Osteocyte (in vitro differentiated cells): ENCODE data around the gene RASGEF1C. TPM values are rescaled to one million over a fixed set of nuclear protein-coding genes. Genes with fewer than 3 reads are reported as not detected.
A peak's percentile ranks its signal among the peaks of the same experiment; 100 is the strongest.

Experiments
- DNase-seq: peaks from one replicate; pipeline ENCODE4 v3.0.0; 2021; ENCODE audit warnings: mixed read lengths; ENCODE audit not compliant: unreplicated experiment; ENCODE audit errors: extremely low spot score
- H3K27ac Mint-ChIP-seq: one replicate; pipeline ENCODE4 v1.8.0; 2021; ENCODE audit warnings: mild to moderate bottlenecking, mixed read lengths; ENCODE audit not compliant: unreplicated experiment
- H3K27me3 Mint-ChIP-seq: one replicate; pipeline ENCODE4 v1.8.0; 2021; ENCODE audit warnings: mixed read lengths; ENCODE audit not compliant: unreplicated experiment
- H3K36me3 Mint-ChIP-seq: one replicate; pipeline ENCODE4 v1.8.0; 2021; ENCODE audit warnings: mixed read lengths; ENCODE audit not compliant: unreplicated experiment
- H3K4me1 Mint-ChIP-seq: one replicate; pipeline ENCODE4 v1.8.0; 2021; ENCODE audit warnings: mixed read lengths; ENCODE audit not compliant: unreplicated experiment
- H3K4me3 Mint-ChIP-seq: one replicate; pipeline ENCODE4 v1.8.0; 2021; ENCODE audit warnings: mild to moderate bottlenecking, moderate library complexity, mixed read lengths; ENCODE audit not compliant: unreplicated experiment
- H3K9me3 Mint-ChIP-seq: one replicate; pipeline ENCODE4 v1.8.0; 2021; ENCODE audit warnings: mixed read lengths; ENCODE audit not compliant: unreplicated experiment
- CTCF ChIP-seq: fragments of 200-600 bp; sonication (generic); IDR thresholded peaks from 2 replicates; pipeline ENCODE4 v1.5.0; 2021; ENCODE audit warnings: antibody characterized with exemption, mild to moderate bottlenecking, moderate library complexity
- total RNA-seq: library from RNA; stranded (reverse); gene quantifications from 2 replicates; pipeline ENCODE4 v1.2.1, GENCODE V29; 2021

Gene RASGEF1C
- total RNA-seq, 1 donor from 2014 or later = not detected

GRCh38 chr5:180169248-180170105 is 39.5 kb downstream of the RASGEF1C start:
- DNase-seq = peak; percentile 80
- TF ChIP-seq CTCF = no peak
- H3K4me3 Mint-ChIP-seq = no peak overlapping the region
- no peak overlapping the region for H3K27ac Mint-ChIP-seq
- no peaks in the 10 kb centered on the region for H3K36me3 Mint-ChIP-seq
- H3K27me3 Mint-ChIP-seq = peaks cover 23% of the 10 kb centered on the region
- no peaks in the 10 kb centered on the region for H3K9me3 Mint-ChIP-seq
- peaks cover 10% of the 10 kb centered on the region for H3K4me1 Mint-ChIP-seq

DNA sequence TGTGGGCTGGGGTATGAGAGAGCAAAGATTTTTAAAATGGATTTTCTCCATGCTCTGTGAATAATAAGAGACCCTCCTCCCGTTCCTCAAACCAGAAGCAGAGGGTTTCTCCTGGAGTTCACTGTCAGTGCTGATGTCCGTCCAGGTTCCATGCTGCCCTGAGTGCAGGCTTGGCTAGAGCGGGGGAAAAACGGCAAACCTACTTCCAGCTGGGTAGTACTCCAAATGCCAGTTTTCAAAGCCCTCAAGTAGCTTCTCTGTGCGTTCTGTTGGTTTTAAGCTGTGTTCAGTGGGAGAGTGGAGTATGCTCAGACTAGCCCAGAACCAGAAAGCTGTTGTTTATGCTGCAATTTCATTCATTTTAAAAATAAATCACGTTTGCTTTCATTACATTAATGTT is 40.3 kb downstream of the RASGEF1C start:
- peaks cover 10% of the 10 kb centered on the region for H3K4me1 Mint-ChIP-seq
- H3K9me3 Mint-ChIP-seq = peaks cover 5% of the 10 kb centered on the region
- peaks cover 29% of the 10 kb centered on the region for H3K27me3 Mint-ChIP-seq
- DNase-seq = peak; percentile 66
- H3K27ac Mint-ChIP-seq = no peak overlapping the region
- no peak for TF ChIP-seq CTCF
- H3K4me3 Mint-ChIP-seq = no peak overlapping the region
- H3K36me3 Mint-ChIP-seq = no peaks in the 10 kb centered on the region

GRCh38 chr5:180166176-180166575 is 42.8 kb downstream of the RASGEF1C start:
- no peak overlapping the region for H3K27ac Mint-ChIP-seq
- TF ChIP-seq CTCF = no peak
- peaks cover 31% of the 10 kb centered on the region for H3K27me3 Mint-ChIP-seq
- H3K4me3 Mint-ChIP-seq = no peak overlapping the region
- H3K9me3 Mint-ChIP-seq = peaks cover 7% of the 10 kb centered on the region
- peaks cover 2% of the 10 kb centered on the region for H3K4me1 Mint-ChIP-seq
- no peaks in the 10 kb centered on the region for H3K36me3 Mint-ChIP-seq
- no peak for DNase-seq

- peaks cover 7% of the 10 kb centered on the region for H3K9me3 Mint-ChIP-seq
- H3K27me3 Mint-ChIP-seq = peaks cover 29% of the 10 kb centered on the region
- no peak for TF ChIP-seq CTCF
- DNase-seq = no peak
- H3K36me3 Mint-ChIP-seq = no peaks in the 10 kb centered on the region
- H3K4me1 Mint-ChIP-seq = no peaks in the 10 kb centered on the region
- H3K4me3 Mint-ChIP-seq = no peak overlapping the region
- H3K27ac Mint-ChIP-seq = no peak overlapping the region
Observed at GRCh38 chr5:180162304-180162661, 46.7 kb downstream of the RASGEF1C start.

DNA sequence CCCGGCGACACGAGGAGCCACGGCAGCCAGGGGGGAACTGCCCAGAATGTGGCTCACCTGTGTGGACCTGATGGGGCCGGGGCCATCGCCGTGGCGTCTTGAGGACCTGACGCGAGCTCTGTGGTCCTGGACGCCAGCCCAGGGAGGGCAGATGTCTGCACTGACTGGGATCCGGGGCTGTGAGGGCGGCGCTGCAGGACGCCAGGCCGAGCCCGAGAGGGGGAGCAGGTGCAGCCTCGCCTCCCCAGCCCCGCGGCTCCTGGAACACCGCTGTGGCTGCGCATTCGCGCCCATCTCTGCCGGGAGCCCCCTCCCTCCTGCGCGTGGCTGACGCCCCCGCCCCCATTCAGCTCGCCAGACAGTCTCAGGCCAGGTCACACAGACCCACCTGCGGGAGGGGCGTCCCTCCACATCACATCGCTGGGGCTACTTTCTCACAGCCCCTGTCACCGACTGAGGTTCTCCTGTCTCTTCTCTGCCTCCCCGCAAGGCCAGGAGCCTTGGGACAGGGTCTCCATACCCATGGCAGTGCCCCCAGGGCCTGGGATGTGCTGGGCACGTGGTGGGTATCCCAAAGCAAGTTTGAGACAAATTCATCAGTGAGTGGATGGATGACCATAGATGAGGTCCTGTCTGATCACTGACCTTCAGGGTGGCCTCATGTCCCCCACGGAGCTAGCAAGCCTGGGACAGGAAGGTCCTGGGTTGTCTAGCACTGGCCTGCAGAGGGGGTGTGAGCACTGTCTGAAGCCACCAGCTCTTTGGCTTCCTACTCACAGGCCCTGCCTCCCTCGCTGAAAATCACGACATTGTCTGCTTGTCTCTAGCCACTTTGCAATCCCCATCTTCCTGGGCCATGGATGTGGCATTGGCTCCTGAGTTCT is 47.3 kb downstream of the RASGEF1C start:
- no peaks in the 10 kb centered on the region for H3K36me3 Mint-ChIP-seq
- H3K4me1 Mint-ChIP-seq = no peaks in the 10 kb centered on the region
- no peak overlapping the region for H3K27ac Mint-ChIP-seq
- H3K27me3 Mint-ChIP-seq = peaks cover 25% of the 10 kb centered on the region
- H3K4me3 Mint-ChIP-seq = no peak overlapping the region
- DNase-seq = peak; percentile 83
- TF ChIP-seq CTCF = no peak
- peaks cover 7% of the 10 kb centered on the region for H3K9me3 Mint-ChIP-seq
